ENCODE data around the gene WNT7B. TPM values are rescaled to one million over a fixed set of nuclear protein-coding genes. Genes with fewer than 3 reads are reported as not detected.
A peak's percentile ranks its signal among the peaks of the same experiment; 100 is the strongest.

Gene WNT7B
- total RNA-seq, 6 experiments from 2014 or later, result 0.07 to 0.14 (median 0.09) TPM; not detected in 1

DNA sequence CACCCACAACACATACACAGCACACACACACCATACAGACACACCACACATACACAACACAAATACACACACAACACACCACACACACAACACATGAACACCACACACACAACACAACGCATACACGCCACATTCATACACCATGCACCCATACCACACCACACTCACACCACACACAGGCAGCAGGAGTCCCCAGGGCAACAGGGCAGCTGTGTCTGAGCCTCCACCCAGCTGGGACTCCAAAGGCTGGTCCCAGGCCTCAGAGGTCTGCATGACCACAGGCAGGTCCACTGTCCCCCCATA lies 3.3 kb upstream of the WNT7B start:
- peaks cover 2% of the 10 kb centered on the region for H3K9me3 Mint-ChIP-seq
- TF ChIP-seq, protein P1, sequence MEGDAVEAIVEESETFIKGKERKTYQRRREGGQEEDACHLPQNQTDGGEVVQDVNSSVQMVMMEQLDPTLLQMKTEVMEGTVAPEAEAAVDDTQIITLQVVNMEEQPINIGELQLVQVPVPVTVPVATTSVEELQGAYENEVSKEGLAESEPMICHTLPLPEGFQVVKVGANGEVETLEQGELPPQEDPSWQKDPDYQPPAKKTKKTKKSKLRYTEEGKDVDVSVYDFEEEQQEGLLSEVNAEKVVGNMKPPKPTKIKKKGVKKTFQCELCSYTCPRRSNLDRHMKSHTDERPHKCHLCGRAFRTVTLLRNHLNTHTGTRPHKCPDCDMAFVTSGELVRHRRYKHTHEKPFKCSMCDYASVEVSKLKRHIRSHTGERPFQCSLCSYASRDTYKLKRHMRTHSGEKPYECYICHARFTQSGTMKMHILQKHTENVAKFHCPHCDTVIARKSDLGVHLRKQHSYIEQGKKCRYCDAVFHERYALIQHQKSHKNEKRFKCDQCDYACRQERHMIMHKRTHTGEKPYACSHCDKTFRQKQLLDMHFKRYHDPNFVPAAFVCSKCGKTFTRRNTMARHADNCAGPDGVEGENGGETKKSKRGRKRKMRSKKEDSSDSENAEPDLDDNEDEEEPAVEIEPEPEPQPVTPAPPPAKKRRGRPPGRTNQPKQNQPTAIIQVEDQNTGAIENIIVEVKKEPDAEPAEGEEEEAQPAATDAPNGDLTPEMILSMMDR (IDR thresholded peaks at IDR 0.05), result no peak
- no peak for DNase-seq
- H3K4me1 Mint-ChIP-seq (ENCODE audit: low read depth), result peaks cover 7% of the 10 kb centered on the region
- H3K4me3 Mint-ChIP-seq, result no peak overlapping the region
- peaks cover 2% of the 10 kb centered on the region for H3K27me3 Mint-ChIP-seq (ENCODE audit: insufficient read depth)
- H3K27ac Mint-ChIP-seq, result no peak overlapping the region
- H3K36me3 Mint-ChIP-seq (ENCODE audit: low read depth), result no peaks in the 10 kb centered on the region

DNA sequence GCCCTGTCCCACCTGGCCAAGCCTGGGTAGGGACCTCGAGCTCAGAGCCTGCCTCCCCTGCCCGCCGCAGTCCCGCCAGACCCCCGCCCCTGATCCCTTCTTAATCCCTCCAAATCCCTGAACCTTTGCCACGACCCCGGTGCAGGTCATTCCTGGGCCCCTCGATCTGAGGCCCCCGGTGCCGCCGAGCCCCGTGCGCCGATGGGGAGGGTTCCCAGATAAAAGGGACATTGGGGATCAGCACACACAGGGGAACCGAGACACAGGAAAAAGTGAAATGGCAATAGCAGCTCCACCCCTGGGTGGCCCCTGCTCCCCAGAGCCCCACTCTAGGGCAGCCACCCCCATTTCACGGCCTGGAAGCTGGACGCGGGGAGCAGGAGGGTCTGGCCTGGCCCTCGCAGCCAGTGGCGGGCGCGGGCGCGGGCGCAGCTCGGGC lies 1.3 kb upstream of the WNT7B start:
- TF ChIP-seq, protein P1 (IDR thresholded peaks at IDR 0.05), result no peak
- Mint-ChIP-seq H3K4me3 (no peak overlapping the region; the same call in 1 of the 2 replicates), H3K27me3 (ENCODE audit: insufficient read depth) (peaks cover 20% of the 10 kb centered on the region), H3K36me3 (ENCODE audit: low read depth) (no peaks in the 10 kb centered on the region), H3K27ac (no peak overlapping the region), H3K4me1 (ENCODE audit: low read depth) (peaks cover 7% of the 10 kb centered on the region), H3K9me3 (no peaks in the 10 kb centered on the region)
- DNase-seq, result no peak

DNA sequence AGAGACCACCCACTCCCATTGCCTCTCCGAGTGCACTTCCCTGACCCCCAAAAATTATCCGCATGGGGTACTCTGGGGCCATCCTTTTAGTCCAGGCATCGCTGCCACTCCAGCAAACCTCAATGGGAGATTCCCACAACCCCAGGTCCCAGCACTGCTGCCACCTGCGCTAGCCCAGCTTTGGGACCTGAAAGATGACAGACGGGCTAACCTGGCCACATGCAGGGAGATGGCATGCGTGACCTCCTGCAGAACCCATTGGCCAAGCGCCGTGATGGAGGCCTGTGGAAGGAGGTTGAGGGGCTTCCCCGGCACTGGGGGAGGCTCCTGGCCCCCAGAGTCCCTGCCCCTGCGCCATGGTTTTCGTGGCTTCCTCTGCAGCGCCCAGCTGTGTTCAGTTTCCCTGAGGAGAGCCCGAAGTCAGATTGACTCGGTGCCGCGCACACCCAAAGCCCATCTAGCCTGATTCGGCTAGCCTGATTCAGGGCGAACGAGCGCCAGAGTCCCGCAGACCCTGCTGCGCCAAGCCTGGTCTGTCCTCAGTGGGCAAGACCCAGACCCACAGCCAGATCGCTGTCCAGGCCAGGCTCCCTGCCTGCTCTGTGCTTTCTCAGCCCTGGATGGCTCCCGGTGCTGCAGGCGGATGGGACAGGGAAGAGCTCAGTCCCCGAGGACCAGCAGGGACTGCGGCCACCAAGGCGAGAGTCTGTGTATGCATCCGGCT lies 751 bp upstream of the WNT7B start:
- Mint-ChIP-seq H3K27ac (no peak overlapping the region), H3K9me3 (no peaks in the 10 kb centered on the region), H3K4me1 (ENCODE audit: low read depth) (peaks cover 7% of the 10 kb centered on the region), H3K36me3 (ENCODE audit: low read depth) (no peaks in the 10 kb centered on the region), H3K27me3 (ENCODE audit: insufficient read depth) (peaks cover 24% of the 10 kb centered on the region), H3K4me3 (peak overlapping the region; percentile 71)
- TF ChIP-seq, protein P1 (IDR thresholded peaks at IDR 0.05), result no peak
- no peak for DNase-seq

DNA sequence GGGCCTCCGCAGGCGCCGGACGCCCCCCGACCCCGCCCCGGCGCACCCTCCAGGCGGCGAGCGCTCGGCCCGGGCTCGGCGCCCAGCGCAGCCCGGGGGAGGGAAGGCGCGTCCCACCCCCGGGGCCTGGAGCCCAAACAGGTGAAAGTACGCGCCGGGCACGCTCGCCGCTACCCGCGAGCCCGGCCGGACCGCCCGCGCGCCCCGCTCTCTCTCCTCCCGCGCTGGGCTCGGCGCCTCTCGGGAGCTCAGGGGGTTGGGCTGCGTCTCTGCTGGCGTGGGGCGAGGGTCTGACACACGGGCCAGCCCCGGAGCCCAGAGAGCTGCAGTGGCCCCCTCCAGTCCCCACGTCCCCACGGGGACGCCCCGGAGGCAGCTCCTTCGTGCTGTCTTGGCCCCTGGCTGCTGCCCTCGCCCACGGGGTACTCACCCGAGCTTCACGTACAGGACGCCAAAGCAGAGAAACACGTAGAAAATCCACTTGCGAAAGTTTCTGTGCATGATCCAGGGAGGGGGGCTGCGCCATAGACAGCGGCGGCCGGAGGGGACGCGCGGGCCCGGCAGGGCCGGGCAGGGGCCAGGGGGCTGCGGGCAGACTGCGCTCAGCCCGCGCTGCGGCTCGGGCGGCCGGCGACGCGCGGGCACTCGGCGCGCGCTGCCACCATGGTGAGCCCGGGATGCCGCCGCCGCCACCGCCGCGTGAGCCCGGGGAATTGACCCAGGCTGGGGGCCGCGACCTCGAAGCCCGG lies 534 bp downstream of the WNT7B start:
- TF ChIP-seq, protein P1 (IDR thresholded peaks at IDR 0.05), result no peak
- Mint-ChIP-seq H3K4me1 (ENCODE audit: low read depth) (peaks cover 7% of the 10 kb centered on the region), H3K27me3 (ENCODE audit: insufficient read depth) (peaks cover 25% of the 10 kb centered on the region), H3K4me3 (no peak overlapping the region), H3K36me3 (ENCODE audit: low read depth) (no peaks in the 10 kb centered on the region), H3K27ac (no peak overlapping the region), H3K9me3 (no peaks in the 10 kb centered on the region)
- no peak for DNase-seq

DNA sequence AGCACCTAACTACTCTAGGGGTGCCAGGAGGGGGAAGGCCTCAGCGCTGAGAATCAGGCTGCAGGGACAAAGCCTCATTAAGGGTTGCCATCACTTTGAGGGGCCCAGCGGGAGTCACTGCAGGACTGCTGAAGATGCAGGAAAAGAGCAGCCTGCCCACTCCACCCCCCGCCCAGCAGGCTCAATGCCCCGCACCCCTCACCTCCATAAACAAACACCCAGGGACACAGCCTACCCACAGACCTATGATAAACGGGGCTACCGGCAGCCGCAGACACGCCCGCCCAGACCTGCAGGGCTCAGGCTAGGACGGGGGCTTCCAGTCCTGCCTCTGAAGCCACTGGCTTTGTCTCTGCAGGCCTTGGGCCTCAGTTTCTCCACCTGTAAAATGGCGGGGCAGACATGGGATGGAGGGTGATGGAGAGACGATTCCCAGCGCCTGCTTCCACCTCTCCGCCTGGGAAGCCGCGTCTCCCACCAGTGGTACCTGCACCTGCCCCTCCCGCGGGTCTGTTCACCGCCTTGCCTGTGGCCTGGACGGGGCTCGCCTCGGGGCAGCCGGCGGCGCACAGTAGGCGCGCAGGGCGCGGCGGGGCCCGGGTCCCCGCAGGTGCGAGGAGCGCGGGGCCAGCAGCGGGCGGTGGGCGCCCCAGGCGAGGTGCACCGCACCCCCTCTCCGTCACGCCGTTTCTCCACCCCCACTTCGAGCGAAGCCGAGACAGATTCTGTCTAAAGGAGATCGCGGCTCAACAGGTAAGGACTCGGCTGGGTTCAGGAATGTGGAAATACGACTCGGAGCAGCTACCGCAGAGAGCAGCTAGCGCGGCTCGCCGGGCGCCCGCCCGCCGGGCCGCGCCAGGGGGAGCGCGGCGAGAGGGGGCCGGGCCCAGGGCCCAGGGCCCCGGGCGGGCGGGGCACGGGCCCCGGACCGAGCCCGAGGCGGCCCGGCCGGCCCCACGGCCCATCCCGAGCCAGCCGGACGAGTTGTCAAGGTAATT lies 1.5 kb downstream of the WNT7B start:
- TF ChIP-seq, protein P1 (IDR thresholded peaks at IDR 0.05), result no peak
- Mint-ChIP-seq H3K27me3 (ENCODE audit: insufficient read depth) (peaks cover 25% of the 10 kb centered on the region), H3K27ac (no peak overlapping the region), H3K36me3 (ENCODE audit: low read depth) (no peaks in the 10 kb centered on the region), H3K4me1 (ENCODE audit: low read depth) (peaks cover 13% of the 10 kb centered on the region), H3K9me3 (no peaks in the 10 kb centered on the region), H3K4me3 (no peak overlapping the region)
- DNase-seq, result no peak
